ENCODE results near the gene CLK2. TPM values are rescaled to one million over a fixed set of nuclear protein-coding genes. Genes with fewer than 3 reads are reported as not detected.
"Not testable (repeated sequence)": the region's sequence is repeated elsewhere in the genome, so short reads cannot be mapped to it uniquely, and the experiment has no call there.

The CLK2 gene
- polyA plus RNA-seq, 1 experiment: 40.5 TPM

- Histone ChIP-seq H3K4me3 (ENCODE audit: low read depth, low read length) (peak overlapping the region; percentile 61), H3K9me3 (ENCODE audit: control insufficient read depth, insufficient read depth, low read length) (no peaks in the 10 kb centered on the region), H3K27ac (ENCODE audit: low read depth, low read length) (no peak overlapping the region), H3K27me3 (ENCODE audit: control insufficient read depth, insufficient read depth, low read length) (no peaks in the 10 kb centered on the region)
- POLR2A ChIA-PET: interaction anchor here (1.1 to 2.0 kb wide), 2 partner anchors 33 to 47 kb away, joined by 5 read pairs; partner anchors contain the start of genes MTX1 and THBS3
- no peak for TF ChIP-seq CTCF (IDR thresholded peaks at IDR 0.05; ENCODE audit: low read depth, low read length)
- CTCF ChIA-PET: interaction anchor here (1.0 to 2.0 kb wide), 5 partner anchors 10 to 156 kb away, joined by 4 to 10 read pairs (median 4); partner anchors contain the start of gene KRTCAP2
- peak; percentile 59 for DNase-seq (ENCODE audit: low read depth, low spot score)
Observed at GRCh38 chr1:155241069-155241679, 32.1 kb downstream of the CLK2 start.

- TF ChIP-seq CTCF (IDR thresholded peaks at IDR 0.05; ENCODE audit: low read depth, low read length): no peak
- Histone ChIP-seq H3K27ac (ENCODE audit: low read depth, low read length) (no peak overlapping the region), H3K9me3 (ENCODE audit: control insufficient read depth, insufficient read depth, low read length) (no peaks in the 10 kb centered on the region), H3K27me3 (ENCODE audit: control insufficient read depth, insufficient read depth, low read length) (no peaks in the 10 kb centered on the region), H3K4me3 (ENCODE audit: low read depth, low read length) (no peak overlapping the region)
- POLR2A ChIA-PET: no interaction called here
- CTCF ChIA-PET: no interaction called here
- DNase-seq (ENCODE audit: low read depth, low spot score): no peak
Observed at GRCh38 chr1:155236451-155236850, 36.9 kb downstream of the CLK2 start.

- CTCF ChIA-PET; H3K9me3 ChIP-seq (ENCODE audit: control insufficient read depth, insufficient read depth, low read length); POLR2A ChIA-PET; H3K4me3 ChIP-seq (ENCODE audit: low read depth, low read length); H3K27me3 ChIP-seq (ENCODE audit: control insufficient read depth, insufficient read depth, low read length); H3K27ac ChIP-seq (ENCODE audit: low read depth, low read length); DNase-seq (ENCODE audit: low read depth, low spot score): not testable (repeated sequence)
Observed at GRCh38 chr1:155235375-155235774, 37.9 kb downstream of the CLK2 start.

GRCh38 chr1:155233502-155233901 lies 39.8 kb downstream of the CLK2 start:
- H3K4me3 ChIP-seq (ENCODE audit: low read depth, low read length); H3K9me3 ChIP-seq (ENCODE audit: control insufficient read depth, insufficient read depth, low read length); H3K27me3 ChIP-seq (ENCODE audit: control insufficient read depth, insufficient read depth, low read length); POLR2A ChIA-PET; H3K27ac ChIP-seq (ENCODE audit: low read depth, low read length); DNase-seq (ENCODE audit: low read depth, low spot score); CTCF ChIA-PET: not testable (repeated sequence)

GRCh38 chr1:155232001-155232978 lies 41.0 kb downstream of the CLK2 start:
- peak overlapping the region; percentile 3 for H3K27ac ChIP-seq (ENCODE audit: low read depth, low read length)
- CTCF ChIA-PET: interaction anchor here (1.1 to 1.5 kb wide), 3 partner anchors 11 to 25 kb away, joined by 3 to 6 read pairs (median 4); no protein-coding TSS in a partner anchor
- DNase-seq (ENCODE audit: low read depth, low spot score); H3K9me3 ChIP-seq (ENCODE audit: control insufficient read depth, insufficient read depth, low read length); POLR2A ChIA-PET; H3K4me3 ChIP-seq (ENCODE audit: low read depth, low read length); H3K27me3 ChIP-seq (ENCODE audit: control insufficient read depth, insufficient read depth, low read length): not testable (repeated sequence)

- H3K4me3 ChIP-seq (ENCODE audit: low read depth, low read length); DNase-seq (ENCODE audit: low read depth, low spot score); H3K27ac ChIP-seq (ENCODE audit: low read depth, low read length); H3K9me3 ChIP-seq (ENCODE audit: control insufficient read depth, insufficient read depth, low read length); POLR2A ChIA-PET; H3K27me3 ChIP-seq (ENCODE audit: control insufficient read depth, insufficient read depth, low read length): not testable (repeated sequence)
- CTCF ChIA-PET: interaction anchor here (1.1 to 1.5 kb wide), 2 partner anchors 12 to 24 kb away, joined by 3 to 4 read pairs; no protein-coding TSS in a partner anchor
Observed at GRCh38 chr1:155231302-155231701, 42.0 kb downstream of the CLK2 start.

Measured in AG04450 (cell line).